ENCODE measurements around the gene KCNH4. TPM values are rescaled to one million over a fixed set of nuclear protein-coding genes. Genes with fewer than 3 reads are reported as not detected.
A peak's percentile ranks its signal among the peaks of the same experiment; 100 is the strongest.

The KCNH4 gene
- total RNA-seq, 2 donors from 2014 or later = 0.45 to 0.94 TPM

DNA sequence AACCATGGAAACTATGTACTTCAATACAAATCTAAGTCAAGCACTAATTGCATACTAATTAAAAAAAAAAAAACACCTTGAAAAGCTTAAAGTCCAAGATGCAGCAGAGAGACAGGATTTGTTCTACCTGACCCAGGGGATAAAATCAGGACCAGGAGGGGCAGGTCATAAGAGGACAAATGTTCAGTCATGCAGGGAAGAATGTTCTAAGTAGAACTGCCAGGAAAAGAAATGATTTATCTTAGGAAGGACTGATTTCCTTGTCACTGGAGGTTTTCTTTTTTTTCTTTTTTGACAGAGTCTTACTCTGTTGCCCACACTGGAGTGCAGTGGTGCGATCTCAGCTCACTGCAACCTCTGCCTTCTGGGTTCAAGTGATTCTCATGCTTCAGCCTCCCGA lies 22.4 kb upstream of the KCNH4 start:
- no peak for DNase-seq
- no peaks in the 10 kb centered on the region for H3K9me3 ChIP-seq (ENCODE audit: control insufficient read depth, low read length, poor library complexity, severe bottlenecking)
- no peak overlapping the region for H3K27ac Mint-ChIP-seq
- H3K27me3 Mint-ChIP-seq = no peaks in the 10 kb centered on the region
- no peak overlapping the region for H3K4me3 Mint-ChIP-seq
- H3K4me1 Mint-ChIP-seq = no peaks in the 10 kb centered on the region
- peaks cover 9% of the 10 kb centered on the region for H3K36me3 Mint-ChIP-seq (ENCODE audit: low read depth)
- ATAC-seq = no peak

DNA sequence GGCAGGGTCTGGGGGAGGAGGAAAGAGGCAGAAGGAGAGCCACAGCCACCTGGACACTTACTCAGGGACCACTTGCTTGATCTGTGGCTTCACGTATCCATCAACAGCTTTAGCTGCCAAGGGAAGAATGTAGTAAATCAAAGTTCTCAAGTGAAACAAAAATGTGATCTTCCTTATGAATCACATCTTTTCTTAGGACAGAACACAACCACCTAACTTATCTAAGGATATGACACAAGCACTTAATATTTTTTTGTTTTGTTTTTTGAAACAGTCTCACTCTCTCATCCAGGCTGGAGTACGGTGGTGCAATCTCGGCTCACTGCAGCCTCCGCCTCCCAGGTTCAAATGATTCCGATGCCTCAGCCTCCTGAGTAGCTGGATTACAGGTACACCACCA lies 21.8 kb upstream of the KCNH4 start:
- Mint-ChIP-seq H3K4me1 (no peaks in the 10 kb centered on the region), H3K4me3 (no peak overlapping the region), H3K36me3 (ENCODE audit: low read depth) (peaks cover 9% of the 10 kb centered on the region), H3K27ac (no peak overlapping the region), H3K27me3 (no peaks in the 10 kb centered on the region)
- no peak for DNase-seq
- no peak for ATAC-seq
- H3K9me3 ChIP-seq (ENCODE audit: control insufficient read depth, low read length, poor library complexity, severe bottlenecking) = no peaks in the 10 kb centered on the region

DNA sequence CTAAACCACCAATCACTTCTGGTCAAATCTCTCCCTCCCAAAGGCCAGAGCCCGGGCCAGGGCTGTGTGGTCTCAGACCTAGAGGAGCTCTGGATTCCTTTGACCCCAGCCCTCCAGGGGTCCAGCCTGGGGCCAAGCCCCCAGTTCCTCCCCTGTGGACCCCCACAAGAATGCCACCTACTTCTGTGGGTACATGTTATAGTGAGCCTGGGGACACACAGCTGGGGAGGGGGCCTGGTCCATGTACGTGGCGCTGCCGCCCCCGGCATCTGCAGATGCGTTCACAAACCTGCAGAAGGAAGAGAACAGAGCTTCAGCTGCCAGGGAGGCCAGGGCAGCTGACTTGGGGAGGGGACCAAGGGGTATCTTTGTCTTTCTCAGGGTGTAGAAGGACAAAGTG lies 21.2 kb upstream of the KCNH4 start:
- no peak overlapping the region for H3K27ac Mint-ChIP-seq
- H3K4me1 Mint-ChIP-seq = peaks cover 2% of the 10 kb centered on the region
- no peaks in the 10 kb centered on the region for H3K27me3 Mint-ChIP-seq
- DNase-seq (no peak), ATAC-seq (no peak)
- H3K9me3 ChIP-seq (ENCODE audit: control insufficient read depth, low read length, poor library complexity, severe bottlenecking) = no peaks in the 10 kb centered on the region
- H3K36me3 Mint-ChIP-seq (ENCODE audit: low read depth) = peaks cover 9% of the 10 kb centered on the region
- no peak overlapping the region for H3K4me3 Mint-ChIP-seq

DNA sequence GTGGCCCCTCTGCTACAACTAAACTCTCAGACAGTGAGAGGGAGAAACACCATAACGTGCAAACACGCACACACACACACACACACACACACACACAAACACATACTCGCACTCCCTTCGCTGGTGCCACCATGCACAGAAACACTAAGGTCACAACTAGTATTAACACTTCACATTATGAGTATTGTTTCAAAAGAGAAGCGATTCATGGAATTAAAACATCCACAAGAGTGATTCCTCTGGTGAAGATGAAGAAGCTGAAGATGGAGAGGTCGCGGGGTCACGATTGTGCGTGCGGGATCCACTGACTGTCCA lies 20.5 kb upstream of the KCNH4 start:
- no peak for DNase-seq
- no peaks in the 10 kb centered on the region for H3K9me3 ChIP-seq (ENCODE audit: control insufficient read depth, low read length, poor library complexity, severe bottlenecking)
- peaks cover 9% of the 10 kb centered on the region for H3K36me3 Mint-ChIP-seq (ENCODE audit: low read depth)
- no peaks in the 10 kb centered on the region for H3K27me3 Mint-ChIP-seq
- ATAC-seq = no peak
- peaks cover 2% of the 10 kb centered on the region for H3K4me1 Mint-ChIP-seq
- peak overlapping the region; percentile 39 for H3K27ac Mint-ChIP-seq
- H3K4me3 Mint-ChIP-seq = no peak overlapping the region

DNA sequence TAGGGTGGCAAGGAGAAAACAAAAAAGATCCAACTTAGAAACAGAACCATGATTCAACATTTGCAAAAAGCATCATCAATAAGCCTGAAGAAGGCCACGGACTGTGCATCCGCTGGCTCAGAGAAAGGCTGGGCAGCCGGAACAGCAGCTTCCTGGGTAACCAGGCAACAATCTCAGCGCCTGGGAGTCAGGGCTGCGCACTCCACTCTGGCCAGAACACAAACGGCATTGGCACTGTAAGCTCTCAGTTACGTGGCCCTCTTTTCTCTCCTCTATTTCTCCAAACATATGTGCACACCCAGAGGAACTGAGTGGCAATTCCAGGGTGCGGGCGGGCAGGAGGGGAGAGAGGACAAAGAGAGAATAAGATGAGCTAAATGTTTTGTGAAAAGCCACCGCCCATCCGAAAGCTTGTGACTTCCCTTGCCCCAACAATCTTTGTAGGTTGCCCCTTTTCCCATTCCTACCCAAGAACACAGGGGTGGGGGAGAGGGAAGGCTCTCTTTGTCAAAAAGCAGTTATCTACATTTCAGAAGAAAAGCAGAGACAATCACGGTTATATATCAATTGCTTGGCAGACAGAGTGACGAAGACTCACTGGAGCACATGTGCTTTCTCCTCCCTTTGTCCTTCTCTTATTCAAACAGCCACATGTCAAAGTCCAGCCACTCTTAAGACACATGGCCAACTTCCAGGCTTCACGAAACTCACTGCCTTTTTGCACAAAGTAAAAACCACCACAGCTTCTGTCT lies 19.9 kb upstream of the KCNH4 start:
- peaks cover 5% of the 10 kb centered on the region for H3K4me1 Mint-ChIP-seq
- DNase-seq (no peak), ATAC-seq (no peak)
- H3K27ac Mint-ChIP-seq = peak overlapping the region; percentile 39
- H3K36me3 Mint-ChIP-seq (ENCODE audit: low read depth) = peaks cover 9% of the 10 kb centered on the region
- H3K27me3 Mint-ChIP-seq = no peaks in the 10 kb centered on the region
- no peaks in the 10 kb centered on the region for H3K9me3 ChIP-seq (ENCODE audit: control insufficient read depth, low read length, poor library complexity, severe bottlenecking)
- H3K4me3 Mint-ChIP-seq = no peak overlapping the region

DNA sequence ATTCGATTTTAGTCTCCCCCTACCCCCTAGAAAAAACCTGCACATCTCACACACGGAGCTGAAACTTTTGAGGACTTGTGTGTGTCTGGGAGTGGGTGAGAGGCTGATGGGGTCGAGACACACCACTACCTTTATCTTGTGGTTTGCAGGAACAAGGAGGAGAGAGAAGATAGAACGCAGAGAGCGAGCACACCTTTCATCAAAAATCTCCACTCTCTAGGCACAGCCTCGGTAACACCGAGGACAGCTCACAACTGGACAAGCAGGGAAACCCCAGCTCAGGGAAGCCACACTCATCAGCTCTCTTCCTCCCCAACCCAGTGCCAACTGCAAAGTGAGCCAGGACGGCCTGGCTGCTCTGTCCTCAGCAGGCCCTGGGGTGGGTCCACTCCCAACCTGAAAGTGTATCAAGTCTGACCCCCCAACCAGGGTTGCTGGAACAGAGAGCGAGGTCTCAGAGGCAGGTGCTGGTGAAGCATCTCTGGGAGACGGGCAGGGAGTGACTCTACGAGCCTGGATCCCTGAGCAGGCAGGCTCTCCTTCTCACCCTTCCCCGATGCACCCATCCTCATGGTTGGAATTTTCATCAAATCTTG lies 18.6 kb upstream of the KCNH4 start:
- Mint-ChIP-seq H3K36me3 (ENCODE audit: low read depth) (peaks cover 9% of the 10 kb centered on the region), H3K27ac (peak overlapping the region; percentile 14), H3K4me3 (no peak overlapping the region), H3K27me3 (no peaks in the 10 kb centered on the region), H3K4me1 (peaks cover 5% of the 10 kb centered on the region)
- DNase-seq = no peak
- ATAC-seq = no peak
- H3K9me3 ChIP-seq (ENCODE audit: control insufficient read depth, low read length, poor library complexity, severe bottlenecking) = no peaks in the 10 kb centered on the region

DNA sequence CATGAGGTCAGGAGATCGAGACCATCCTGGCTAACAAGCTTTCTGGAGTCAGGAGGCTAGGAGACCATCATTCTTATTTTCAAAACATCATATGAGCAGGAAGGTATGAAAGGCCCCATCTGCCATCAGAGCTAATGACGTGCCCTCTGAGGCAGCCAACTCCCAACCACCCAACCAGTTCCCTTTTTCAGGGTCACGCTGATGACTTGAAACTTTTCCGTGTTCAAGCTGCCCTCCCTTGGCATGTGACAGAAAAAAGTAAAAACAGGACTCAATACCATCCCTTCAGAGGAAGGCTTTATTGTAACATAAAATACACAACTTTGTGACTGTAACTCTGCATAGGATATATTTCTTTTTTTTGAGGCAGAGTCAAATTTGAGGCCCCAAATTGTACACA lies 18.0 kb upstream of the KCNH4 start:
- Mint-ChIP-seq H3K4me1 (peaks cover 10% of the 10 kb centered on the region), H3K27ac (no peak overlapping the region), H3K36me3 (ENCODE audit: low read depth) (peaks cover 9% of the 10 kb centered on the region), H3K4me3 (no peak overlapping the region), H3K27me3 (no peaks in the 10 kb centered on the region)
- ATAC-seq (peak; percentile 39), DNase-seq (no peak)
- H3K9me3 ChIP-seq (ENCODE audit: control insufficient read depth, low read length, poor library complexity, severe bottlenecking) = no peaks in the 10 kb centered on the region

DNA sequence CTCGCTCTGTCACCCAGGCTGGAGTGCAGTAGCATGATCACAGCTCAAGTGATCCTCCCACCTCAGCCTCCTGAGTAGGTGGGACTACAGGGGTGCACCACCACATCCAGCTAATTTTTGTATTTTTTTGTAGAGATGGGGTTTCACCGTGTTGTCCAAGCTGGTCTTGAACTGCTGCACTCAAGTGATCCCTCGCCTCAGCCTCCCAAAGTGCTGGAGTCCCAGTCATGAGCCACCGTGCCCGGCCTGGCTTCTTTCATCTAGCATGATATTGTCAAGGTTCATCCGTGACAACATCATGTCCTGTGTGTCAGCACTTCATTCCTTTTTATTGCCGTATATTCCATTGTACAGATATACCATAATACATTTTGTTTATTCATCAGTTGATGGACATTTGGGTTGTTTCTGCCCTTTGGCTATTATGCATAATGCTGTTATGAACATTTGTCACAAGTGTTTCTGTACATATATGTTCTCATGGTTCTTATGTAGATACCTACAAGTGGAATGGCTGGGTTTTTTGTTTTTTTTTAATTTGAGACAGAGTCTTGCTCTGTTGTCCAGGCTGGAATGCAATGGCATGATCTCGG lies 16.7 kb upstream of the KCNH4 start:
- Mint-ChIP-seq H3K4me1 (peaks cover 17% of the 10 kb centered on the region), H3K27me3 (no peaks in the 10 kb centered on the region), H3K36me3 (ENCODE audit: low read depth) (peaks cover 9% of the 10 kb centered on the region), H3K4me3 (peak overlapping the region; percentile 52), H3K27ac (no peak overlapping the region)
- no peak for ATAC-seq
- DNase-seq = no peak
- H3K9me3 ChIP-seq (ENCODE audit: control insufficient read depth, low read length, poor library complexity, severe bottlenecking) = no peaks in the 10 kb centered on the region

DNA sequence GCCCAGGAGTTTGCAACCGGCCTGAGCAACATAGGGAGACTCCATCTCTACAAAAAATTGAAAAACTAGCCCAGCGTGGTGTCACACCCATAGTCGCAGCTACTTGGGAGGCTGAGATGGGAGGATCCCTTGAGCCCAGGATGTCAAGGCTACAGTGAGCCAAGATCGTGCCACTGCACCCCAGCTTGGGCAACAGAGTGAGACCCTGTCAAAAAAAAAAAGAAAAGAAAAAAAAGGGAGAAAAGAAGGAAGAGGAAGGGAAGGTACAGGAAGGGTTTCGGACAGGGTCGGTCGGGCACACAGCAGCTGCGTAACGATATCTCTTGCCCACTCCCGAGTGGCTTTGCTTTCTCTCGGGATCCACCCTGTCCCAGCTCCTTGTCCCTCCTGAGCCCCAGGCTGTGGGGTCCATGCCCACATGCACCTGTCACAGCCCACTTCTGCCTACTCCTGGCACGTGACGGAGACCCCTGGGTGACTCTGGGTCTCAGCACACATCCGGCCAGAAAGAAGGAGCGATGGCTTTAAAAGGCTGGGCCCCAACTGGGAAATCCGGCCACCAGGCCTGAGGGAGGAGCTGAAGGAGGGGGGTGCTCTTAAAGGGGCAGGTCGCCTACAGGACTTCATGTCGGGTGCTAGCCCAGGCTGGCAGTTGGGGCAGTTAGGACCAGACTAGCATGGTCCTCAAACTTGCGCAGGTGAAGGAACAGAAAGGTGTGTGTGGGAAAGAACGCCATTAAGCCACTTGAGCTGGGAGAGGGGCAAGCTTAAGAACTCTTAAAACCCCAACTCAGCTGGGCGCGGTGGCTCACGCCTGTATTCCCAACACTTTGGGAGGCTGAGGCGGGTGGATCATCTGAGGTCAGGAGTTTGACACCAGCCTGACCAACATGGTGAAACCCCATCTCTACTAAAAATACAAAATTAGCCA lies 13.3 kb upstream of the KCNH4 start, which contains the start of gene GHDC:
Gene GHDC (minus strand): TSS at position 526 of the 931 bp plus-strand sequence. CDS start 913 bp downstream, outside the sequence.
- ATAC-seq (peak; percentile 97), DNase-seq (peak; percentile 43 to 61 (median 60))
- Mint-ChIP-seq H3K27ac (peak within 1 kb of the TSS; percentile 92), H3K27me3 (no peaks in the 10 kb centered on the region), H3K4me1 (peaks cover 22% of the 10 kb centered on the region), H3K36me3 (ENCODE audit: low read depth) (no peaks in the 10 kb centered on the region), H3K4me3 (peak within 1 kb of the TSS; percentile 95)
- H3K9me3 ChIP-seq (ENCODE audit: control insufficient read depth, low read length, poor library complexity, severe bottlenecking) = no peaks in the 10 kb centered on the region

DNA sequence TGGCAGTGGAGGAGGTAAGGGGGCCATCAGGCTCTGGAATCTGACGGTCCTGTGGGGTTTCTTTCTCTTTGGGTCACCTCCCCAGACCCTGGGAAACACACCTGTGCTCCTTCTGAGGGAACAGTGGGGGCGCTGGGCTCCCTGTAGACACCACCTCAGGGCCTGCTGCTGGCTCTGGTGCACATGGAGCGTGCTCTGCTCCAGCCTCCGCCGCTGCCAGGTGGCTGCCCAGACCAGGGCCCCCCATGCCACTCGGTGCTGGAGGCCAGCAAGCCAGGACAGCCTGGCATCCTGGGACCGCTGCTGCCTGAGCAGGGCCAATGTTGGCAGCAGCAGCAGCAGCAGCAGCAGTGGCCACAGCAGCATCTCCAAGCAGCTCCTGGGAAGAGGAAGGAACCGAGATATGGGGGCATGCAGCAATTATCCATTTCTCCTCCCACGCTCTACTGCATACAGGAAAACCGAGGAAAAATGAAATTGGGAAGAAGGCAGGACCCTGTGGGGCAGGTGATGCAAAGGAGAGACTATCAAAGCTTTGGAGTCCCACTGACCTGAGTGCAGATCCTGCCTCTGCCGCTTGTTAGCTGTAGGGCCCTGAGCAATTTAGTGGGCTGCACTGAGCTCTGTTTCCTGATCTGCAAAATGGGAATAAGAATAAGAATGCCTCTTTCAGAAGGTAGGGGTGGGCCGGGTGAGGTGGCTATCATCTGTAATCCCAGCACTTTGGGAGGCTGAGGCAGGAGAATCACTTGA lies 12.4 kb upstream of the KCNH4 start:
- DNase-seq (no peak), ATAC-seq (no peak)
- Mint-ChIP-seq H3K27me3 (no peaks in the 10 kb centered on the region), H3K27ac (peak overlapping the region; percentile 92), H3K4me3 (peak overlapping the region; percentile 95), H3K4me1 (peaks cover 22% of the 10 kb centered on the region), H3K36me3 (ENCODE audit: low read depth) (no peaks in the 10 kb centered on the region)
- no peaks in the 10 kb centered on the region for H3K9me3 ChIP-seq (ENCODE audit: control insufficient read depth, low read length, poor library complexity, severe bottlenecking)

DNA sequence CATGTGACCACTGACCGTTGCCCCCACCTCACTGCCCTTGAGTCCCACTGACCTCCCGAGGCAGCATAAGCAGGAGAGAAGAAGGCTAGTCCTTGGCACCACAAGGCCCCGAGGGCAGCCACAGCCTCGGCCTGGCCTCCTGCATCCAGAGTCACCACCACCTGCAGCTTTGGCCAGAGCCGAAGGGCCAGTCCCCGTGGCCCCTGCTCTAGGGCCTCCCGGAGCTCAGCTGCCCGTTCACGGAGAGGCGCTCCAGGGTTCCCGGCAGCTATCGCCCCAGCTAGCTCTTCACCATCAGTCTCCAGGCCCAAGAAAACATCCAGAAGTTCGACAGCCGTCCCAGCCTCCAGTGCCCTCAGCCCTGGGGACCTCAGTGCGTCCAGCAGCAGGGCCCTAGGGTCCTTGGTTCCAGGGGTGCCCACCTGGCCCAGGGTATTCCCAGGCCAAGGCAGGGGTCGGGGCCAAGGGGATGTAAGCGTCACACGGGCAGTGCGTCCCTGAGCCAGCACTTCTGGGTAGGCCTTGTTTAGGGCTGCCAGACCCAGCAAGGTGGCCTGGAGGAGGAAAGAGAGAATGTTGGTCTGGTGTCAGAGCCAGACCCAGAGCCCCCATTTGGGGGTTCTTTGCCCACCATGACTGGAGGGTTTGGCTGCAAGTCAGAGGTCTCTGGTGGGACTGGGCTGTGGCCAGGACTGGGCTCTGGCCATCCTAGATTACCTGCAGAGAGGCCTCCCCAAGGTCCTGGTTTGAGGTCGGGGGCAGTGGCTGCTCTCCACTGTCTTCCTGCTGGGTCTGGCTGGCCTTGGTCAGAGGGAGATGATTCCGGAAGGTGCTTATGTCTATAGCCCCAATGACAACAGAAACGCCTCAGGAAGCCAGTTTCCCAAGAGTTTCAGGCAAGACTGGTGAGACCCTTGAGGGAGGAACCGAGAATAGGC lies 11.5 kb upstream of the KCNH4 start:
- ATAC-seq = no peak
- H3K4me1 Mint-ChIP-seq = peaks cover 22% of the 10 kb centered on the region
- no peak for DNase-seq
- no peaks in the 10 kb centered on the region for H3K27me3 Mint-ChIP-seq
- H3K27ac Mint-ChIP-seq = no peak overlapping the region
- H3K36me3 Mint-ChIP-seq (ENCODE audit: low read depth) = no peaks in the 10 kb centered on the region
- peak overlapping the region; percentile 69 for H3K4me3 Mint-ChIP-seq
- no peaks in the 10 kb centered on the region for H3K9me3 ChIP-seq (ENCODE audit: control insufficient read depth, low read length, poor library complexity, severe bottlenecking)

DNA sequence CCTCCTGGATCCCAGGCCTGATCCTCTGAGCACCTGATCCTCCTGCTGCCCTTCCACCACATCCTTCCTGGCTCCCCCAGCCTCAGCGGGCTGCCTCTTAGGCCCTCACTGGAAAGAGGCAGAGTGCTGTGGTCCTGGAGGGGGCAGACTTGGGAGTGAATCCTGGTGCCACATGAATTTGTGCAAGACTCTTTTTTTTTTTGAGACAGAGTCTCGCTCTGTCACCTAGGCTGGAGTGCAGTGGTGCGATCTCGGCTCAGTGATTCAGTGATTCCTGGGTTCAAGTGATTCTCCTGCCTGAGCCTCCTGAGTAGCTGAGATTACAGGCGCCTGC lies 10.3 kb upstream of the KCNH4 start:
- no peak for ATAC-seq
- H3K4me1 Mint-ChIP-seq = peaks cover 20% of the 10 kb centered on the region
- no peak overlapping the region for H3K27ac Mint-ChIP-seq

More for the DNA sequence above, 10.3 kb upstream of the KCNH4 start:
- DNase-seq = no peak
- no peaks in the 10 kb centered on the region for H3K27me3 Mint-ChIP-seq
- no peaks in the 10 kb centered on the region for H3K36me3 Mint-ChIP-seq (ENCODE audit: low read depth)
- H3K9me3 ChIP-seq (ENCODE audit: control insufficient read depth, low read length, poor library complexity, severe bottlenecking) = no peaks in the 10 kb centered on the region
- no peak overlapping the region for H3K4me3 Mint-ChIP-seq
